HepG2 (cell line): ENCODE data around the gene PRSS36. TPM values are rescaled to one million over a fixed set of nuclear protein-coding genes. Genes with fewer than 3 reads are reported as not detected.

Source experiments
- ATAC-seq: fragments of 200-7000 bp; cut with Tn5 transposase; 3 replicates; pipeline ENCODE4 v1.9.1; 2020; ENCODE audit warnings: mild to moderate bottlenecking, moderate library complexity
- BruUV-seq: library from RNA; stranded (reverse); fragments of 400-500 nt; replicated peaks from 2 replicates; lab custom pipeline; 2021; lab: Mats Ljungman, UMichigan
- CTCF ChIA-PET: fragments of 300-600 bp; formaldehyde crosslinking; extraction: SDS; loops from one replicate; lab custom pipeline; 2021; ENCODE audit warnings: low total read pairs, inconsistent platforms, low intra/inter-chr PET ratio; lab: Yijun Ruan, JAX
- POLR2A ChIA-PET: fragments of 350-600 bp; sonication (Branson Sonifier 250); formaldehyde crosslinking; loops from one replicate; lab custom pipeline; 2020; ENCODE audit warnings: antibody characterized with exemption, inconsistent platforms; lab: Yijun Ruan, JAX
- DNase-seq: peaks from one replicate; pipeline ENCODE4 v3.0.0-alpha.2; 2015; ENCODE audit warnings: low spot score
- FAIRE-seq: peaks from 3 replicates; lab custom pipeline; 2011; peaks lifted over from hg19 to GRCh38; lab: Jason Lieb, UNC
- H2AFZ ChIP-seq: one replicate; pipeline ENCODE4 v1.6.1; 2011; ENCODE audit warnings: low read length, inconsistent platforms
- H3K27ac ChIP-seq: fragments of 300-600 bp; 3 replicates; pipeline ENCODE4 v1.8.0; 2011; ENCODE audit warnings: mixed run types, mild to moderate bottlenecking, mixed read lengths, low read length, inconsistent platforms; ENCODE audit not compliant: insufficient read depth; ENCODE audit errors: extremely low read length
- H3K27me3 ChIP-seq, 2 experiments: fragments of 200-600 bp in 1 of 2; 2 replicates in 1 of 2; 3 replicates in 1 of 2; pipeline versions ENCODE4 v1.6.0 to v1.8.0; 2011; ENCODE audit warnings: low read length in 2 of 2, mild to moderate bottlenecking in 2 of 2, moderate library complexity in 2 of 2, inconsistent platforms in 1 of 2; ENCODE audit not compliant: insufficient read depth in 2 of 2, control insufficient read depth in 1 of 2
- H3K36me3 ChIP-seq, 2 experiments: fragments of 200-600 bp in 1 of 2; replicated peaks in 1 of 2; 2 replicates in 1 of 2; 3 replicates in 1 of 2; pipeline versions ENCODE4 v1.5.1 to v1.8.0; 2011; ENCODE audit warnings: low read length in 2 of 2, inconsistent platforms in 1 of 2; ENCODE audit not compliant: insufficient read depth in 2 of 2, control insufficient read depth in 1 of 2
- H3K4me1 ChIP-seq: 2 replicates; pipeline ENCODE4 v1.5.1; 2012; ENCODE audit warnings: low read length, inconsistent platforms; ENCODE audit not compliant: insufficient read depth
- H3K4me2 ChIP-seq: 2 replicates; pipeline ENCODE4 v1.6.0; 2011; ENCODE audit warnings: low read depth, low read length, inconsistent platforms
- H3K4me3 ChIP-seq, 3 experiments: fragments of 200-600 bp in 1 of 3; sonication (generic), shearing (Covaris generic) in 1 of 3; replicated peaks in 1 of 3; 2 replicates each; pipeline ENCODE4 v1.5.1; 2011 to 2016; ENCODE audit warnings: low read length in 3 of 3, inconsistent platforms in 2 of 3, low read depth in 2 of 3, mild to moderate bottlenecking in 2 of 3, control low read depth in 1 of 3, mixed read lengths in 1 of 3; ENCODE audit not compliant: insufficient read depth in 1 of 3
- H3K79me2 ChIP-seq: one replicate; pipeline ENCODE4 v1.6.1; 2011; ENCODE audit warnings: low read length, inconsistent platforms; ENCODE audit not compliant: insufficient read depth
- H3K9ac ChIP-seq: 2 replicates; pipeline ENCODE4 v1.6.0; 2011; ENCODE audit warnings: mild to moderate bottlenecking, low read depth, low read length, inconsistent platforms; ENCODE audit not compliant: insufficient read depth
- H3K9me3 ChIP-seq: 2 replicates; pipeline ENCODE4 v1.5.1; 2012; ENCODE audit warnings: mild to moderate bottlenecking, low read length
- H4K20me1 ChIP-seq: 2 replicates; pipeline ENCODE4 v1.6.0; 2011; ENCODE audit warnings: inconsistent platforms, mild to moderate bottlenecking, low read length, moderate library complexity; ENCODE audit not compliant: insufficient read depth
- ADNP ChIP-seq: sonication (generic); formaldehyde crosslinking; IDR thresholded peaks from 2 replicates; pipeline ENCODE4 v1.4.0; 2020; ENCODE audit warnings: missing genetic modification reagents
- CEBPB ChIP-seq: IDR thresholded peaks from 2 replicates; pipeline ENCODE4 v1.6.1; 2011; ENCODE audit warnings: low read depth, low read length, improper control_type of control experiment, borderline replicate concordance
- CEBPG ChIP-seq: IDR thresholded peaks from 2 replicates; pipeline ENCODE4 v1.6.1; 2016
- ELF1 ChIP-seq: sonication (generic); formaldehyde crosslinking; IDR thresholded peaks from 2 replicates; pipeline ENCODE4 v1.4.0; 2020; ENCODE audit warnings: missing genetic modification reagents
- FOSL2 ChIP-seq: sonication (generic); formaldehyde crosslinking; IDR thresholded peaks from 2 replicates; pipeline ENCODE4 v1.4.0; 2020; ENCODE audit warnings: missing genetic modification reagents
- GPN1 ChIP-seq: sonication (generic); formaldehyde crosslinking; IDR thresholded peaks from 2 replicates; pipeline ENCODE4 v1.5.1; 2020; ENCODE audit warnings: missing genetic modification reagents, borderline replicate concordance
- HDAC6 ChIP-seq: fragments of 200-600 bp; sonication (generic); IDR thresholded peaks from 2 replicates; pipeline ENCODE4 v1.7.0; 2017; ENCODE audit warnings: mild to moderate bottlenecking, antibody characterized with exemption, low read length, low read depth
- HNRNPL ChIP-seq: fragments of 200-400 bp; formaldehyde crosslinking; IDR thresholded peaks from 2 replicates; pipeline ENCODE4 v1.6.1; 2017; ENCODE audit warnings: mild to moderate bottlenecking, low read depth, low read length
- HNRNPLL ChIP-seq: fragments of 200-400 bp; formaldehyde crosslinking; IDR thresholded peaks from 2 replicates; pipeline ENCODE4 v1.6.1; 2017; ENCODE audit warnings: mild to moderate bottlenecking, low read depth, low read length; ENCODE audit not compliant: poor library complexity, severe bottlenecking
- MYNN ChIP-seq: sonication (generic); formaldehyde crosslinking; IDR thresholded peaks from 2 replicates; pipeline ENCODE4 v1.4.0; 2020; ENCODE audit warnings: mild to moderate bottlenecking, low read depth, missing genetic modification reagents
- SNAPC2 ChIP-seq: sonication (generic); formaldehyde crosslinking; IDR thresholded peaks from 2 replicates; pipeline ENCODE4 v1.8.1; 2022; ENCODE audit warnings: mild to moderate bottlenecking, missing genetic modification reagents
- TEF ChIP-seq: sonication (generic); formaldehyde crosslinking; IDR thresholded peaks from 2 replicates; pipeline ENCODE4 v1.5.0; 2020; ENCODE audit warnings: missing genetic modification reagents
- ZBTB25 ChIP-seq: IDR thresholded peaks from 2 replicates; pipeline ENCODE4 v1.6.1; 2018; ENCODE audit warnings: missing genetic modification reagents
- ZKSCAN5 ChIP-seq: sonication (generic); formaldehyde crosslinking; IDR thresholded peaks from 2 replicates; pipeline ENCODE4 v1.5.1; 2020; ENCODE audit warnings: mild to moderate bottlenecking, missing genetic modification reagents
- ZNF17 ChIP-seq: sonication (generic); formaldehyde crosslinking; IDR thresholded peaks from 2 replicates; pipeline ENCODE4 v1.5.0; 2020; ENCODE audit warnings: mild to moderate bottlenecking, missing genetic modification reagents
- ZNF354B ChIP-seq: sonication (generic); formaldehyde crosslinking; IDR thresholded peaks from 2 replicates; pipeline ENCODE4 v1.8.0; 2022; ENCODE audit warnings: mild to moderate bottlenecking, missing genetic modification reagents
- ZNF550 ChIP-seq: sonication (generic); formaldehyde crosslinking; IDR thresholded peaks from 2 replicates; pipeline ENCODE4 v1.4.0; 2020; ENCODE audit warnings: mild to moderate bottlenecking, missing genetic modification reagents, borderline replicate concordance
- ZNF557 ChIP-seq: sonication (generic); formaldehyde crosslinking; IDR thresholded peaks from 2 replicates; pipeline ENCODE4 v1.4.0; 2020; ENCODE audit warnings: missing genetic modification reagents
- ZNF660 ChIP-seq: sonication (generic); formaldehyde crosslinking; IDR thresholded peaks from 2 replicates; pipeline ENCODE4 v1.5.1; 2020; ENCODE audit warnings: mild to moderate bottlenecking, low read depth, missing genetic modification reagents, borderline replicate concordance
- WGBS: methylation state at CpG from one replicate; pipeline ENCODE4 v1.1.6; 2017; ENCODE audit warnings: low lambda C conversion rate; 5-methylcytosine and 5-hydroxymethylcytosine counted together
- in situ Hi-C: cut with HindIII; loops from 2 replicates; pipeline ENCODE4 v1.10.0; 2017; ENCODE audit warnings: low pct_unique_long_range_greater_than_20kb; ENCODE audit not compliant: extremely low pct_ligation_motif_present
- intact Hi-C: fragments of 100-400 bp; cut with micrococcal nuclease; formaldehyde crosslinking; loops from one replicate; pipeline ENCODE4 v1.10.0; 2022; ENCODE audit not compliant: unreplicated experiment
- polyA plus RNA-seq, 8 experiments: library from polyadenylated mRNA; depleted of rRNA in 3 of 8; stranded (reverse) in 7 of 8; unstranded in 1 of 8; fragments of >200 nt; fragmentation: Illumina TruSeq in 4 of 8; extraction: Trizol in 4 of 8; gene quantifications; 2 replicates each; pipeline versions ENCODE4 v1.2.1 to v1.2.3, GENCODE V29; 2011 to 2016; ENCODE audit warnings: low read depth in 4 of 8, missing spikeins in 1 of 8, mixed read lengths in 1 of 8; ENCODE audit not compliant: insufficient read depth in 1 of 8
- total RNA-seq, 5 experiments: library from RNA; depleted of rRNA; stranded (reverse); fragments of >200 nt; fragmentation: Illumina TruSeq; extraction: Trizol; gene quantifications; 2 replicates each; pipeline ENCODE4 v1.2.3, GENCODE V29; 2016; ENCODE audit warnings: low read depth in 1 of 5
- TF ChIP-seq, protein P1 (sequence below): IDR thresholded peaks from 2 replicates; pipeline ENCODE4 v1.6.1; 2016; ENCODE audit warnings: low read depth, missing genetic modification reagents, missing compliant biosample characterization

PRSS36 gene
- total and polyA plus RNA-seq, 2 of the 13 experiments (the other 11 are each of a cell fraction or from before 2014, with no cell fraction given), result 1.5 to 2.1 TPM

GRCh38 chr16:31167315-31167714 lies 17.4 kb upstream of the PRSS36 start:
- Histone ChIP-seq H3K4me2 (no peak overlapping the region), H3K9ac (no peak overlapping the region), H4K20me1 (no peaks in the 10 kb centered on the region), H2AFZ (no peak overlapping the region), H3K27ac (no peak overlapping the region), H3K4me1 (peaks cover 36% of the 10 kb centered on the region), H3K4me3 (no peak overlapping the region), H3K79me2 (no peaks in the 10 kb centered on the region), H3K36me3 (no peaks in the 10 kb centered on the region), H3K9me3 (no peaks in the 10 kb centered on the region), H3K27me3 (peaks cover 0 to 7% of the 10 kb centered on the region in 2 experiments; a peak in 1 of 5 replicates)
- no TSS peak for BruUV-seq
- no peak for FAIRE-seq
- 48% methylated on average over 8 of the region's 8 CpGs for WGBS
- in situ Hi-C loops (no loop called here), intact Hi-C loops (no loop called here)
- DNase-seq, result no peak
- POLR2A ChIA-PET, result interaction anchor here (1.7 to 1.9 kb wide), 2 partner anchors 13 to 50 kb away, joined by 3 to 10 read pairs; partner anchors contain the start of genes FUS and KAT8
- ATAC-seq, result no peak
- CTCF ChIA-PET, result no interaction called here
- no peak for TF ChIP-seq ELF1 (CRISPR knock-in tag)
- TF ChIP-seq SNAPC2 (CRISPR knock-in tag), result no peak
- TF ChIP-seq ZNF550, result no peak
- TF ChIP-seq TEF (CRISPR knock-in tag), result no peak
- no peak for TF ChIP-seq GPN1
- no peak for TF ChIP-seq ZNF660 (CRISPR knock-in tag)
- peak; percentile 56; the same call in 1 of the 2 replicates for TF ChIP-seq CEBPB
- TF ChIP-seq ZKSCAN5 (CRISPR knock-in tag), result no peak
- TF ChIP-seq ZNF354B, result no peak
- no peak for TF ChIP-seq ZBTB25 (CRISPR knock-in tag)
- TF ChIP-seq, protein P1, sequence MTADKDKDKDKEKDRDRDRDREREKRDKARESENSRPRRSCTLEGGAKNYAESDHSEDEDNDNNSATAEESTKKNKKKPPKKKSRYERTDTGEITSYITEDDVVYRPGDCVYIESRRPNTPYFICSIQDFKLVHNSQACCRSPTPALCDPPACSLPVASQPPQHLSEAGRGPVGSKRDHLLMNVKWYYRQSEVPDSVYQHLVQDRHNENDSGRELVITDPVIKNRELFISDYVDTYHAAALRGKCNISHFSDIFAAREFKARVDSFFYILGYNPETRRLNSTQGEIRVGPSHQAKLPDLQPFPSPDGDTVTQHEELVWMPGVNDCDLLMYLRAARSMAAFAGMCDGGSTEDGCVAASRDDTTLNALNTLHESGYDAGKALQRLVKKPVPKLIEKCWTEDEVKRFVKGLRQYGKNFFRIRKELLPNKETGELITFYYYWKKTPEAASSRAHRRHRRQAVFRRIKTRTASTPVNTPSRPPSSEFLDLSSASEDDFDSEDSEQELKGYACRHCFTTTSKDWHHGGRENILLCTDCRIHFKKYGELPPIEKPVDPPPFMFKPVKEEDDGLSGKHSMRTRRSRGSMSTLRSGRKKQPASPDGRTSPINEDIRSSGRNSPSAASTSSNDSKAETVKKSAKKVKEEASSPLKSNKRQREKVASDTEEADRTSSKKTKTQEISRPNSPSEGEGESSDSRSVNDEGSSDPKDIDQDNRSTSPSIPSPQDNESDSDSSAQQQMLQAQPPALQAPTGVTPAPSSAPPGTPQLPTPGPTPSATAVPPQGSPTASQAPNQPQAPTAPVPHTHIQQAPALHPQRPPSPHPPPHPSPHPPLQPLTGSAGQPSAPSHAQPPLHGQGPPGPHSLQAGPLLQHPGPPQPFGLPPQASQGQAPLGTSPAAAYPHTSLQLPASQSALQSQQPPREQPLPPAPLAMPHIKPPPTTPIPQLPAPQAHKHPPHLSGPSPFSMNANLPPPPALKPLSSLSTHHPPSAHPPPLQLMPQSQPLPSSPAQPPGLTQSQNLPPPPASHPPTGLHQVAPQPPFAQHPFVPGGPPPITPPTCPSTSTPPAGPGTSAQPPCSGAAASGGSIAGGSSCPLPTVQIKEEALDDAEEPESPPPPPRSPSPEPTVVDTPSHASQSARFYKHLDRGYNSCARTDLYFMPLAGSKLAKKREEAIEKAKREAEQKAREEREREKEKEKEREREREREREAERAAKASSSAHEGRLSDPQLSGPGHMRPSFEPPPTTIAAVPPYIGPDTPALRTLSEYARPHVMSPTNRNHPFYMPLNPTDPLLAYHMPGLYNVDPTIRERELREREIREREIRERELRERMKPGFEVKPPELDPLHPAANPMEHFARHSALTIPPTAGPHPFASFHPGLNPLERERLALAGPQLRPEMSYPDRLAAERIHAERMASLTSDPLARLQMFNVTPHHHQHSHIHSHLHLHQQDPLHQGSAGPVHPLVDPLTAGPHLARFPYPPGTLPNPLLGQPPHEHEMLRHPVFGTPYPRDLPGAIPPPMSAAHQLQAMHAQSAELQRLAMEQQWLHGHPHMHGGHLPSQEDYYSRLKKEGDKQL, result no peak
- TF ChIP-seq ZNF557 (CRISPR knock-in tag), result no peak
- no peak for TF ChIP-seq HDAC6
- no peak for TF ChIP-seq HNRNPLL
- TF ChIP-seq ZNF17, result no peak
- TF ChIP-seq FOSL2 (CRISPR knock-in tag), result 0 out of 2 replicates have a peak, but pooled peaks have one; percentile 25
- 0 out of 2 replicates have a peak, but pooled peaks have one; percentile 15 for TF ChIP-seq ADNP (CRISPR knock-in tag)
- peak; percentile 51 for TF ChIP-seq CEBPG (CRISPR knock-in tag)
- no peak for TF ChIP-seq HNRNPL
- TF ChIP-seq MYNN (CRISPR knock-in tag), result no peak
